Activated gamma-delta T cell treated with Interleukin-2 at 50 U/mL for 16 hours (primary cell): Measurements from ENCODE around the gene GSTA5.
"Not testable (repeated sequence)": the region's sequence is repeated elsewhere in the genome, so short reads cannot be mapped to it uniquely, and the experiment has no call there.

Experiments used
- DNase-seq: peaks from one replicate; pipeline ENCODE4 v3.0.0-alpha.2; 2020

Gene GSTA5

GRCh38 chr6:52830869-52831268 is 9.7 kb downstream of the GSTA5 start:
- not testable (repeated sequence) for DNase-seq

GRCh38 chr6:52829046-52829817 is 11.4 kb downstream of the GSTA5 start:
- DNase-seq = no peak

GRCh38 chr6:52828621-52829020 is 12.0 kb downstream of the GSTA5 start:
- not testable (repeated sequence) for DNase-seq

- not testable (repeated sequence) for DNase-seq
Observed at GRCh38 chr6:52827073-52827783, 13.4 kb downstream of the GSTA5 start.

- DNase-seq = no peak
Observed at GRCh38 chr6:52826513-52826912, 14.1 kb downstream of the GSTA5 start.

GRCh38 chr6:52825900-52826459 is 14.6 kb downstream of the GSTA5 start:
- DNase-seq = not testable (repeated sequence)

- not testable (repeated sequence) for DNase-seq
Observed at GRCh38 chr6:52825270-52825793, 15.3 kb downstream of the GSTA5 start.

- DNase-seq = no peak
Observed at GRCh38 chr6:52821842-52822241, 18.8 kb downstream of the GSTA5 start.

GRCh38 chr6:52820198-52820597 is 20.4 kb downstream of the GSTA5 start:
- no peak for DNase-seq

- DNase-seq = peak; percentile 30
Observed at GRCh38 chr6:52815167-52816092, 25.2 kb downstream of the GSTA5 start.

GRCh38 chr6:52814545-52814944 is 26.1 kb downstream of the GSTA5 start:
- DNase-seq = not testable (repeated sequence)

- not testable (repeated sequence) for DNase-seq
Observed at GRCh38 chr6:52809777-52810176, 30.8 kb downstream of the GSTA5 start.

GRCh38 chr6:52808660-52809059 is 32.0 kb downstream of the GSTA5 start:
- no peak for DNase-seq

GRCh38 chr6:52803668-52804255 is 36.9 kb downstream of the GSTA5 start, which contains the start of gene GSTA1:
Gene GSTA1, minus strand, starts transcription at chr6:52803816. Its CDS starts 4,549 bp downstream, at chr6:52799267.
- DNase-seq = not testable (repeated sequence)

- no peak for DNase-seq
Observed at GRCh38 chr6:52802806-52803205, 37.8 kb downstream of the GSTA5 start.

GRCh38 chr6:52801188-52801841 is 39.3 kb downstream of the GSTA5 start:
- no peak for DNase-seq

GRCh38 chr6:52799272-52799671 is 41.3 kb downstream of the GSTA5 start:
- DNase-seq = not testable (repeated sequence)

- DNase-seq = not testable (repeated sequence)
Observed at GRCh38 chr6:52794366-52794765, 46.2 kb downstream of the GSTA5 start.

- DNase-seq = no peak
Observed at GRCh38 chr6:52790861-52791260, 49.8 kb downstream of the GSTA5 start.

GRCh38 chr6:52789658-52790057 is 51.0 kb downstream of the GSTA5 start:
- not testable (repeated sequence) for DNase-seq

- no peak for DNase-seq
Observed at GRCh38 chr6:52788478-52788877, 52.1 kb downstream of the GSTA5 start.
